GM19328 (cell line): Measurements from ENCODE around the gene CANT1.

Experiments
- ATAC-seq: cut with Tn5 transposase; IDR thresholded peaks from one replicate; pipeline ENCODE4 v1.9.1; 2021; ENCODE audit warnings: mild to moderate bottlenecking, moderate library complexity; ENCODE audit not compliant: unreplicated experiment

Gene CANT1

DNA sequence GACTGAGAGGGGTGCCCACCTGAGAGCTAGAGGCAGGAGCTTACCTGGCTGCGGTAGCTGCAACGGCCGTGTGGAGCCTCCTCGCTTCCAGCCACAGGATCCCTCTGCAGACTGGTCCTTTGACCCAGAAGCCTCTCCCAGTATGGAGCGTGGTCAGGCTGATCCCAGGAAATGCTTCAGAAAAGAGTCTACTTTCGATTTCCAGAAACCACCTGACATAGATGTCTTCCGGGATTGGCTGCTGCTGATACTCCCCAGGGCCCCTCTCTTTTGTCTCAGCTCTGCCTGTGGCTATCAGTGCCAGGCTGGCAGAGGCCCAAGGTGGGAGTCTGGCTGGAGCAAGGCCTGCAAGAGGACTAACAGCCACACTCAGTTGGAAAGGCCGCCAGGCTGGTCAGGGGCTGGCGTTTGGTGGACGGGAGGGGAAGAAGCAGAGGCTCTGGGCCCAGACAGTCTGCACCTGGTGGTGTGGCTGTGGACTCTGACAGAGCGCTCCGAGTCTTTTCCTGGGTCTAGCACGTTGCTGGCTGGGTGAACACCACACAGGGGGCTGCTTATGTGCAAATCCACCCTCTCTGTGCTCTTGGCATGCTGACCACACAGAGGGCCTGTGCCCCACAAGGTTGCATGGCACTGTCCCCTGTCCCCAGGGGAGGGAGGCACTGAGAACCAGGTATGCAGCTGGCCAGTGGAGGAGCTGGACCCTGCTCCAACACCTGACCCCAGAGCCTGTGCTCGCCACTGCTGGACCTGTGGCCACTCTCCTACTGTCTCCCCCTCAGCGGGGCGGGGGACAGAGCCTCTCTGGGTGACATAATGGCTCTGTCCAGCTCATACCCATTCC is 29.6 kb downstream of the CANT1 start, which contains the start of gene LGALS3BP:
Gene LGALS3BP, minus strand, starts transcription at position 144 of the 844 bp plus-strand sequence. CDS start 2,732 bp downstream, outside the sequence.
- no peak for ATAC-seq

DNA sequence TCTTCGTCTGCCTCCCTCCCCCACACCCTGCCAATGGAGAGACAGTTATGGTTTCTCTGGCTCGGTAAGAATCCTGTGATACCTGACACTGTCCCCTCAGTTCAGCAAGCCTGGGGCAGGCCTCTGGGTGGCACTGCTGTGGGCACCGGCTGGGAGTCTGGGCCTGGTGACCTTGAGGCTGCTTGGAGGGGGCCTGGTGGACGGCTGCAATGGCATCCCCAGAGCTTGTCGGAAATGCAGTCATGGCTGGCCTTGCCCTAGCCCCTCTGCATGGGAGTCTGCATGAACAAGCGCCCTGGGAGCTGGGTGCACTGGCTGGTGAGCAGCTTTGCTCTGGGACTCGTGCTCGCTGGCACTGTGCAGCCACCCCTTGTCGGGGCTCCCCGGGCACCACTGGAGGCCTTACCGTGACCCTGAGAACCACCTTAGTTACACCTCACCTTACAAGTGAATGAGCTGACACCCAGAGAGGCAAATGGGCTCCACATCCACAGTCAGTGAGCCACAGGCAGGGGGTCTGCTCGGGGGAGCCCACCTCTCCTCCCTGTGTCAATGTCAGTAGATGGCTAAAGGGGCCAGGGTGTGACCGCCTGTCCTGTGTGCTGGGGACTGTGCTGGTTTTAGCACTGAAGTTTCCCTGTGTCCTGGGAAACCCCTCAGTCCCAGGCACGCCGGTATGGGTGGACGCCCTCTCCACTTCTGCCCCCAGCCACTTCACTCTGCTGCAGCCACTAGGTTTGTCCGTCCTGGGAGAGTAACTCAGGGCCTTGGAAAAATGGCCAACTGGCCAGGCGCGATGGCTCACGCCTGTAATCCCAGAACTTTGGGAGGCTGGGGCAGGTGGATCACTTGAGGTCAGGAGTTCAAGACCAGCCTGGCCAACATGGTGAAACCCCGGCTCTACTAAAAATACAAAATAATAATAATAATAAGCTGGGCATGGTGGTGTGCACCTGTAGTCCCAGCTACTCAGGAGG is 31.3 kb downstream of the CANT1 start:
- ATAC-seq, result no peak

DNA sequence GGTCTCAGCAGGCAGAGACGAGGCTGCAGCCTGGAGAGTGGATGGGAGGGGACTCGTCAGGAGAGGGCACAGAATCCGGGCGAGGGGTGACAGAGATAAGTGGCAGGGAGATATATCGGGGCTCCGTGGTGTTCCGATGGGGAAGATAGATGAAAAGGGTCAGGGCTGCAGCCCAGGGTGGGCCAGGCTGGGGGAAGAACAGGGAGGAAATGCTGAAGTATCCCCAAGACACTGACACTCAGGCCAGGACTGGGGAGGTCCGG is 32.0 kb downstream of the CANT1 start:
- no peak for ATAC-seq

DNA sequence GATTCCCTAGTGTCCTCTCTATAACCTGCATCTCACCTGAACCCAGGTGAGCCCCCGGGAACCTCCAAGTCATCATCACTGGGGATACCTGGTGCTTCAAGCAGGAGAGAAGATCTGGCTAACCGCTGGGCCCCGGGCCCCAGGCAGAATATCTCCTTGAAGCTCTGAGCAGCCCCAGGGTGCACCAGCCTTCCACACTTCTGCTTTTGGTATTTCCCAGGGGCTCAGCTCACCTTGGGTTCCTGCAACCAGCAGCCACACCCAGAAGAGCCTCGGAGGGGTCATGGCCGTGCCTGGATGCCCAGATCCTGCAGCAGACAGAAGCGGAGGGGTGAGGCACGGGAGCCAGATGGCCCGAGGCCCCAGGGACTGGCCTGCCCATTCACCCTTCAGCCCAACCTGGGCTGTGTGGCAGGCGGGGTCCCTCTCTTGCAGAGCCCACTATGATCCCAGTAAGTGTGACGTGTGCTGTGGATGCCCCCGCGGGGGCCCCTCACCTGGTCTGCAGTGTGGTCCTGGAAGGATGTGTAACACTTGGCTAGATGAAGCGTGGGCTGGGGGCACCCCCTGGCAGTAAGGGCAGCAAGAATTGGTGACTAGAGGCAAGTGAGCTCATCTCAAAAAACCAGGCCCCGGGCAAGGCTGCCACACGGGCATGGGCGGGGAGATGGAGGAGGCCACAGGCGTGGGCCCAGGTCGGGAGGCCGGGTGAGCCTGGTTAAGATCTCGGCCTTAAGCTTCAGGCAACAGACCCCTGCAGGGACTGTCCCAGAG is 32.5 kb downstream of the CANT1 start:
- ATAC-seq, result no peak

DNA sequence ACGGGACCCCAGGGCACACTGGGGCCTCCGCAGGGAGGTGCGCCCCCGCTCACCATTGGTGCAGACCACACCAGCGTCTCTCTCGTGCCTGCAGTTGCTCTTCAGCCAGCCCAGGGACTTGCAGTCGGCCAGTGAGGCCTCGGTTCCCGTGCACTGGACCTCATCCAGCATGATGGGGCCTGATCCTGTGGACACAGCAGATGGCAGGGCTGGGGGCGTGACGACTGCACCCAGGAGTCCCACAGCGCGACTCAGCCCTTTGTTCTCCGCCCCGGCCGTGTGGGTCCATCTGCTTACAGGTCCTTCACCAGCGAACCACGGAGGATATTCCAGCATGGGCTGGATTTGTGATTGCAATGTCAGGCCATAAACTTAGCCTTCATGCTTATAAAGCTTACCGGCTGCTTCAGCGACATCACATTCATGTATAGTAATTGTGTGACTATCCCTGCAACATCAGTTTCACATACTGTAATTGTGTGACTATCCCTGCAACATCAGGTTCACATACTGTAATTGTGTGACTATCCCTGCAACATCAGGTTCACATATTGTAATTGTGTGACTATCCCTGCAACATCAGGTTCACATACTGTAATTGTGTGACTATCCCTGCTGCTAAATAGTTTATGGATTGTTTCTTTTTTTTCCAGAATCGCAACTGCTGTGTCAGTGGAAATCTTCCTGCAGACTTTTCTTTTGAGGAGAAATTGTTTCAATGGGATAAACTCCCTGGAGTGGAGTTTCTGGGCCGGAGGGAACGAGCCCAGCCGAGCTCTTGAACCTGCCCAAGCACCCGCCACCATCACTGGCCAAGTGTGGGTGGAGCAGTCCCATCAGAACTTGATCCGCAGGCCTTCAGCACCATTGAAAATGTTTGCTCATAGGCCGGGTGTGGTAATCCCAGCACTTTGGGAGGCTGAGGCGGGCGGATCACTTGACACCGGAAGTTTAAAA is 34.7 kb downstream of the CANT1 start:
- no peak for ATAC-seq

DNA sequence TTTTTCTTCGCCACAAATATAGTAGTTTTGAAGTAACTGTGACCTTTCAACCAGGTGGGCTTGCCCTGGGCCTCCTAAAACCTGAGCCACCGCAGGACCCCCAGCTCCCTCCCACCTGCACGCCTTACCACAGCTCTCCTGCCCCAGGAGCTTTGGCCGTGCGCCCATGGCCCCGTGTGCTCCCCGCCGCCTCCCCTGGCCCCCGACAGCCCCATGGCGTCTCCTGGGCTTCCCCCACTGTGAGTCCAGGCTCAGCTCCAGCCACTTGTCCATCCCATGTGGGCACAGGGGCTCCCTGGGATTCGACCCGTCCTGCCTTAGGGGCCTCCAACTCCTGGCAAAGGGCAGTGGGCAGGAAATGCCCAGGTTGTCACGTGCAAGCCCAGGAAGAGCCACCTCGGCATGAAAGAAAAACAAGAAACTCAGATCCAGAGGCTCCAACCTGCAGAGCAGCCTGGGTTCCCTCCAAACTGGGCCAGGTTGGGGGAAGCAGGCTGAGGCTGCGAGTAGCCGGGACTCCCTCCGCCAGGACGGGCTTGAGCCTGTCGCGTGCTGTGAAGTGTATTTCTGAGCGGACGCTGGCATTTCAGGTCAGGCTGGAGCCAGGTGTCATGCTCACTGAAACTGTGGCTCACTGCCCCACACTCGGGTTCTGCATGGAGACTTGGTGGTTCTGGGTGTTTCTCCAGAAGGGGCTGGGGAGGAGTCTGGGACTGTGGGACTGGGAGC is 35.6 kb downstream of the CANT1 start:
- no peak for ATAC-seq

DNA sequence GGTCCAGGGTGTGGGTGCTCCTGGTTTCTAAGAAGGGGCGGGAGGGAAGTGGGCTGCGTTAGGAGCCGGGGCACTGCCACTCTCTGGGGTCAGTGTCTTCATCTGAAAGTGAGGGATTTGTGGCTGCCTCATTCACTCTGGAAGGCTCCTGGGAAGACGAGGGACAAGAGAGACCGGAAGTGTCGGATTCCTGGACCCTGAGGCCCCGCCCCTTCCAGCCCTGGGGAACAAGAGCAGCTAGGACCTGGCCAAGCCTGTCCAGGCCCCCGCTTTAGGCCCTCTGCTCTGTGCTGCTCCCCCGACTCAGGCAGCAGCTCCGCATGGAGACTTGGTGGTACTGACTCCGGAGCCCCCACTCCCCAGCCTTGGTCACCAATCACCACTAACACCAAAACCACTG is 36.4 kb downstream of the CANT1 start:
- no peak for ATAC-seq

DNA sequence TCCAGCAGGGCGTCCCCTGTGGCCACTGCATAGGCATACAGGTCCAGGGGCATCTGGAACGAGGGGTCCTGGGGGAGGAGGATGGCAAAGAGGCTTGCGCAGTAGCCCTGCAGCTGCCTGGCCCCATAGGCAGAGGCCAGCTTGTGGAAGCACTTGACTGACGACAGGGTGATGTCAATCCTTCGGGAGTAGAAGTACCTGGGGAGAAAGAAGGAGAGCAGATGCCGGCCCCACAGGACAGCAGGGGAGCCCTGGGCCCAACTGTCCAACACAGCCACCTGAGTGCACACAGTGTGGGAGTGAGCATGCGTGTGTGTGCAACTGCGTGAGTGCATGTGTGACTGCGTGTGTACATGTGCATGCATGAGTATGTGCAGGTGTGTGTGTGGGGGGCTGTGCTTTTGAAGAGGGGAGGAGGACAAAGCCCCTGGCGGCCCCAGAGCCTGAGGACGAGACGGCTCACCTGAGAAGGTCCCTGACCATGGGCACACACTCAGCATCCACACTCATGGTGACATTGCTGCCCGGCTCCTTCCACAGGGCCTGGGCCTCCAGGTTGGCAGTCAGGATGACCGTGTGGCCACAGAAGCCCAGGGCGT is 37.0 kb downstream of the CANT1 start:
- no peak for ATAC-seq

DNA sequence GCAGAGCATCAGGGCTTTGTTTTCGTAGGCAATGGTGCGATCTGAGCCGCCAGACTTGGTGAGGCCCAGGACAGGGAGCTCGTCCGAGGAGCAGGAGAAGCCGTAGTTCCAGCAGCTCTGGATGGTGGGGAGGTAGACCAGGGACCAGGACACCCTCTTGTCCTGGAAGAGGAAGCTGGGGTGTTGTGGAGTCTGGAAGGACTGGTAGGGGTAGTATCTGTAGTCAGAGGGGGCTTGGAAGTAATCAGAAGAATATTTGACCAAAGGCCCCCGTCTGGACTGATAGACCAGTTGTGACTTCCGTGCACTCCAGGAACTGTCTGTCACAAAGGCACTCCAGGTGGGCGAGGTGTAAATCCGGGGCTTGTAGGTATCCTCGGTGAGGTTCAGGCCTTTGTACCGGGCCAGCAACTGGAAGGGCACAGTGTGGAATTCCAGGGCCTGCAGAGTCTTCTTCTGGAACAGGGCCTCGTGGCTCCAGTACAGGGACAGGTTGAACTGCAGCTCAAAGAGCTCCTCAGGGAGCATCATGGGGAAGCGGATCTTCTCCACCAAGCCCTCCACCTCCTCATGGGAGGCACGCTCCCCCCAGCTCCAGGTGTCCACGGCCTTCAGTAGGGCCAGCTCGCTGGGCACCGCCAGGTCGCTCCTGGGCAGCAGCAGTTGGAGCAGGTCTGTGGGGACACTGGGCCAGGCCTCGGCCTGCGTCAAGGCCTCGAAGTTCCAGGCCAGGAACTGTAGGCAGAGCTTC is 37.6 kb downstream of the CANT1 start:
- ATAC-seq, result no peak

DNA sequence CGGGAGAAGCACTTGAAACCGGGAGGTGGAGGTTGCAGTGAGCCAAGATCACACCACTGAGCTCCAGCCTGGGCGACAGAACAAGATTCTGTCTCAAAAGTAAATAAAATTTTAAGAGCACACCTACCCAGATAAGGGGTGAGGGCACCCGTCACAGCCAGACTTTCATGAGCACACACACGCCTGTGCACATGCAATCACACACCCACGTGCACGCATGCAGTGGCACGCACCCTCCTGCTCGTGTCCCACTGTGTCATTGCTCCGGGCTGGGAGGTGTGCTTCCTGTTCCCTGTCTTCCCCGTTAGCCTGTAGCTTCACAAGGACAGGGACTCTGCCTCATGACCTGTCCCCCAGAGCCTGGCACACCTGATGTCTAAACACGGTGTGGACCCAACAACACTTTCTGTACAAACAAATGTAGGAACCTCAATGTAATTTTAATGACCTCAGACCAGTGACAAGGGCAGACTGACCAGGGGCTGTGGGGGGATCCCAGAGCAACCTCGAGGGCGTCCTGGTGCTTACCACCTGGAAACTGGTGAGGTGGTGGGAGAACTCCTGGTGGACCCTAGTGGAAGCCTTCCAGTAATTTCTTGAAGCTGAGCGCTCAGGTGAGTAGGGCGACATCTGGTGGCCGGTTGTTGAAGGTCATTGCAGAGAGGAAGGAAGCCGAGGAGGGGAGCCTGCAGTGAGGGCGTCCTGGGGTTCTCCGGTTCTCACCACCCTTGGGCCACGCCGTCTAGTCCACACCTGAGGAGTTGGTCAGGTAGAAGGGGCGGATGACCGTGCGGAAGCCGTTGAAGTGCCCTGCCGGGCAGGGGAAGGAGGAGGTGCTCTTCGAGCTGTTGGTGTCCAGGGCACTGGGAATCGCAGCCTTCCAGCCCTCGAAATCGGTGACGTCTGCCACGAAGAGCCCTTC is 38.5 kb downstream of the CANT1 start:
- ATAC-seq, result no peak

DNA sequence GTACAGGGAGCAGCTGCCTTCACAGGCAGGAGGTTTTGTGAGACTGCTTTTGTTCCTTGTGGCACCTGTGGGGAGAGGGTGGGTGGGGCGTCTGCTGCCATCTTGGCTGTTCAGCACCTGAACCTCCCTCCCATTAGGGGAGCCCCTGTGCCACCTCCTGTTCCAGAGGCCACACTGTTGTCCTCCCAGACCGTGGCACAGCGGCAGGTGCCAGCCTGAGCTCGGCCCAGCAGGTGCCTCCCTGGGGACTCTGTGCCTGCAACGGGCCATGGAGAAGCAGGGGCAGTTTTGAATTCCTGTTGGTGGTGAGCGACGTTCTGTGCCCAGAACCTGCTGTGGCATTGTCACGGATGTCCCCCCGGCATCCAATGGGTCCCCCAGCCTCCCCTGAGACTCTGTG is 39.7 kb downstream of the CANT1 start:
- no peak for ATAC-seq

DNA sequence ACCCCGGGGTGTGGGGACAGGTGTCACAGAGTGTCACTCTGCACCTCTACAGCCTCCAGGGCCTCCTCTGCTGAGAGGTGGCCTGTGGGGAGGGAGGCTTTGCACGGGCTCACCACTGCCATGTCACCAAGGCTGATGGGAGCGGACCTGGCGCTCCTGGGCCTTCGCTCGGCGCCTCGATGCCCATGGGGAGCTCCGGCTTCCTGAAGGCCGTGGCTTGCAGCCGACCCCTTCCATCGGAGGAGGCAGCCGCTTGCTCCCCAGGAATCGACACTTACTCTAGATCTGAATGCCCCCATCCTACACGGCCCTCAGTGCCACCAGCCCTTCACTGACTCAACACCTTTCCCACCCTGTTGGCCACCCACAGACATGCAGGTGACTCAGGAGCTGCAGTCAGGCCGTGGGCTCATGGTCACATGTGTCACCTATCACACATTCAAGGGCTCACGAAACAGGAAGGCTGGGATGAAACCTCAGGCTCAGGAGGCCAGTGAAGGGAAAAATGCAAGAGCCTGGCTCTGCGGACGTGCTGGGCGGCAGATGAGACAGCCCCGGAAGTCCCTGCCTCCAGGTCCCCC is 41.7 kb downstream of the CANT1 start:
- ATAC-seq, result no peak

DNA sequence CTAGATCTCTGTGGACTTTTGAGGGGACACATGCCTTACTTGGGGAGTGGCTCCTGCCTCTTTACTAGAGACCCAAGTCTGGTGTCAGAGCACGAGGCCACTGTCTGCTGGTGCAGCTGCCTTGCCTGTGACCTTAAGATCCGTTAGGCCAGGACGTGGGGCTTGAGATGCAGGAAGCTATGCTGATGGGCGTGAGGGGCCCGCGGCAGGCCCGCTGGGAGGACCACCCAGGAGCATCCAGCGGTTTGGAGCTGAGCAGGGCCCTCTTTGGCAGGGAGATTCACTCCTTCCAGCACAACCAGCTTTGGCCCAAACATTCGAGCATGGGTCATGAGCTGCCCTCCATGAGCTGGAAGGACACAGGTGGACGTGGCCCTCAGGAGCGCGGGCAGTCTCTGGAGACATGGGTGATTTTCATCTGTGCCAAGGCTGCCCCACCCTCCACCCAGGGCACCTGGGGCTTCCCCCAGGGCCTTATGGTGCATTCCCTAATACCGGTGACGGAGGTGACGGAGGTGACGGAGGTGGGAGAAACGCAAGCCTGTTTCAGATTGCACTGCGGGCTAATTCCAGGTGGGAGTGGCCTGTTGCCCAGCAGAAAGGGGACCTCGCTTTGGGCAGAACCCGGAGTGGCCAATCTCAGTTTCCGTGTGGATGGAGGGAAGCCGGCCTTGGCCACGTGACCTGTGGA is 42.5 kb downstream of the CANT1 start:
- ATAC-seq, result no peak

DNA sequence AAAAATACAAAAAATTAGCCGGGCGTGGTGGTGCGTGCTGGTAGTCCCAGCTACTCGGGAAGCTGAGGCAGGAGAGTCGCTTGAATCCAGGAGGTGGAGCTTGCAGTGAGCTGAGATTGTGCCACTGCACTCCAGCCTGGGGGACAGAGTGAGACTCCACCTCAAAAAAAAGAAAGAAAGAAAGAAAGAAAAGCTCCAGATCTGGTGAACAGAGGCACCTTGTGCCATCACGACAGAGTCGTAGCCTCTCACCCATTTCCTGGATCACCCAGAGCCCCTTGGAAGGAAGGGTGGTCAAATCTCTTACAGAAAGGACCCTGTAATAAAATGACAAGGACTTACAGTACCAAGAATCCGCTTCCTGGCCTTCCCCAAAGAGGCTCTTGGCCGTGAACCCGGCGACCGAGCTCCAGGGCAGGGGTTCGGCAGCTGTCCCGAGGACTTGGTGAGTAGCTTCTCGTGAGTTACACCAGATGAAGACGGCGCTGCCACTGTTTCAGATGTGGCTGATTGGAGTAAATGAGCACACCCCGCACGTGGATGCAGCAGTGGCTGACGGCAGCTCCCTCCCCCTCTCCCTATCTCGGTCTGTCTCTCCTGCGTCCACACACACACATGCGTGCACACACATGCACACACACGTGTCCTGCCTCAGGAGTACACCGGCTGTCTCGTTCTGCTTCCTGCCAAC is 43.3 kb downstream of the CANT1 start:
- no peak for ATAC-seq

DNA sequence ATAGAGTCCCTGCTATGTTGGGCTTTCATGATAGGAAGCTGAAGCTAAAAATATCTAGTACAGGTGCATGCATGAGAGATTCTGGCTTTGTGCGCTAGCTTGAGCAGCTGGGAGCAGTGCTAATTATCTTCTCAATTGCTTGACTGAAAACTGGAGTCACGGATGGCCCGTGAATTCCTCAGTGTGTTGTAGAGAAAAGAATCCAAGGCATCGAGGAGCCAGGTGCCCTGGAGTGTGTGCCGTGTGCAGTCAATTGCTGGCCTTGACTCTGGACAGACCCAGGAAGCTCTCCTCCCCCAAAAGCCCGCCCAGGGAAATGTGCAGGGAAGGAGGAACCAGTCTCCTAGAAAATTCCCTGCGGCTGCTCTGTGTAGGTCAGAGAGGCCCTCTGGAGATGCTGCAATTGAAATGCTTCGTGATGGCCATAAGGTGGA is 44.1 kb downstream of the CANT1 start:
- no peak for ATAC-seq

DNA sequence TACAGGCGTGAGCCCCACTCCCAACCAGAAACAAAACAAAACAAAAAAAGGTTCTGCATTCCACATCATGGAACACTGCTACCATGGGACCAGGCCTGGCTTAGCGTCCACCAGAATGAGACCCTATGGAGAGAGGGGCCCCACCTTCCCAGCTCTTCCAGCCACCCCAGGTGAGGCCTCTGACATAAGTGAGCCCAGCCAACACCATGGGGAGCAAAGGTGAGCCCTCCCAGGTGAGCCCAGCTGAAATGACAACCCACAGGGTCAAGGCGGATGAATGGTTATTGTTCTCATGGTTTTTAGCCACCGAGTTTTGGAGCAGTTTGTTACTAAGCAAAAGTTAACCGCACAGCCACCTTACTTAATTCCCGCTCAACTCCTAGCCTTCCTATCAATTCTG is 46.2 kb downstream of the CANT1 start:
- no peak for ATAC-seq
